Measurements from ENCODE around the gene SCYGR4. TPM values are rescaled to one million over a fixed set of nuclear protein-coding genes. Genes with fewer than 3 reads are reported as not detected.
A peak's percentile ranks its signal among the peaks of the same experiment; 100 is the strongest.

SCYGR4 gene
- total RNA-seq, 1 donor from 2014 or later: not detected

GRCh38 chr2:227614246-227614645, 3.1 kb upstream of the SCYGR4 start:
- no peak for DNase-seq (ENCODE audit: low read depth, low spot score)

GRCh38 chr2:227614740-227615139, 2.6 kb upstream of the SCYGR4 start, which contains the start of gene SCYGR3:
TSS of gene SCYGR3 (minus strand) at chr2:227614840. CDS start at chr2:227614840, 0 bp downstream.
- DNase-seq (ENCODE audit: low read depth, low spot score): no peak

- DNase-seq (ENCODE audit: low read depth, low spot score): no peak
Observed at GRCh38 chr2:227615181-227615580, 2.1 kb upstream of the SCYGR4 start.

GRCh38 chr2:227615906-227616305, 1.4 kb upstream of the SCYGR4 start:
- no peak for DNase-seq (ENCODE audit: low read depth, low spot score)

- no peak for DNase-seq (ENCODE audit: low read depth, low spot score)
Observed at GRCh38 chr2:227616631-227617030, 667 bp upstream of the SCYGR4 start.

- DNase-seq (ENCODE audit: low read depth, low spot score): peak; percentile 24
Observed at GRCh38 chr2:227623226-227623625, 5.9 kb downstream of the SCYGR4 start.

- no peak for DNase-seq (ENCODE audit: low read depth, low spot score)
Observed at GRCh38 chr2:227625420-227625819, 8.1 kb downstream of the SCYGR4 start.

- DNase-seq (ENCODE audit: low read depth, low spot score): no peak
Observed at GRCh38 chr2:227626580-227627151, 9.4 kb downstream of the SCYGR4 start.

GRCh38 chr2:227627769-227628168, 10.5 kb downstream of the SCYGR4 start:
- no peak for DNase-seq (ENCODE audit: low read depth, low spot score)

GRCh38 chr2:227629435-227629834, 12.1 kb downstream of the SCYGR4 start:
- no peak for DNase-seq (ENCODE audit: low read depth, low spot score)

GRCh38 chr2:227630322-227630721, 13.0 kb downstream of the SCYGR4 start:
- no peak for DNase-seq (ENCODE audit: low read depth, low spot score)

- no peak for DNase-seq (ENCODE audit: low read depth, low spot score)
Observed at GRCh38 chr2:227632827-227633226, 15.5 kb downstream of the SCYGR4 start.

GRCh38 chr2:227634201-227634600, 16.9 kb downstream of the SCYGR4 start:
- no peak for DNase-seq (ENCODE audit: low read depth, low spot score)

GRCh38 chr2:227642656-227643055, 25.4 kb downstream of the SCYGR4 start:
- no peak for DNase-seq (ENCODE audit: low read depth, low spot score)

GRCh38 chr2:227643990-227644551, 26.8 kb downstream of the SCYGR4 start:
- no peak for DNase-seq (ENCODE audit: low read depth, low spot score)

- DNase-seq (ENCODE audit: low read depth, low spot score): no peak
Observed at GRCh38 chr2:227653419-227653818, 36.1 kb downstream of the SCYGR4 start.

- no peak for DNase-seq (ENCODE audit: low read depth, low spot score)
Observed at GRCh38 chr2:227654426-227654825, 37.1 kb downstream of the SCYGR4 start.

- peak; percentile 17 for DNase-seq (ENCODE audit: low read depth, low spot score)
Observed at GRCh38 chr2:227655454-227655853, 38.2 kb downstream of the SCYGR4 start.

GRCh38 chr2:227657199-227657845, 40.0 kb downstream of the SCYGR4 start:
- DNase-seq (ENCODE audit: low read depth, low spot score): no peak

- no peak for DNase-seq (ENCODE audit: low read depth, low spot score)
Observed at GRCh38 chr2:227661025-227661649, 43.8 kb downstream of the SCYGR4 start.

GRCh38 chr2:227661827-227662226, 44.5 kb downstream of the SCYGR4 start:
- DNase-seq (ENCODE audit: low read depth, low spot score): no peak

GRCh38 chr2:227665189-227665940, 48.1 kb downstream of the SCYGR4 start:
- DNase-seq (ENCODE audit: low read depth, low spot score): no peak
